Lower leg skin (tissue), 4 donors: ENCODE results near the gene SEMA3A. TPM values are rescaled to one million over a fixed set of nuclear protein-coding genes. Genes with fewer than 3 reads are reported as not detected.

Experiments used
- DNase-seq, 2 donors: peaks; one replicate each; pipeline ENCODE4 v3.0.0-alpha.2; 2019; ENCODE audit warnings: low spot score in 2 of 2
- H3K4me3 ChIP-seq: fragments of 200-600 bp; sonication (generic); 2 replicates; pipeline ENCODE4 v1.5.1; 2017; ENCODE audit warnings: mild to moderate bottlenecking, low read depth; ENCODE audit not compliant: poor library complexity, severe bottlenecking
- POLR2A ChIP-seq, 2 donors: fragments of 450-650 bp; IDR thresholded peaks; one replicate each; pipeline ENCODE4 v1.6.1; 2016 to 2017; ENCODE audit warnings: antibody characterized with exemption in 2 of 2, mild to moderate bottlenecking in 1 of 2, moderate library complexity in 1 of 2
- WGBS, 2 donors: methylation state at CpG; one replicate each; pipeline ENCODE4 v1.1.5; 2018; 5-methylcytosine and 5-hydroxymethylcytosine counted together
- intact Hi-C: fragments of 100-400 bp; cut with DNase I; formaldehyde crosslinking; loops from one replicate; pipeline ENCODE4 v1.15.0; 2023; ENCODE audit warnings: low total_unique reads
- total RNA-seq, 4 donors: library from RNA; depleted of rRNA; stranded (reverse); fragments of >200 nt; gene quantifications; one replicate each; pipeline ENCODE4 v1.1.0, GENCODE V29; 2016
- TF ChIP-seq, protein P1 (sequence below), 3 donors: fragments of 450-650 bp; IDR thresholded peaks; one replicate each; pipeline ENCODE4 v1.5.1; 2016; ENCODE audit warnings: antibody characterized with exemption in 3 of 3, mild to moderate bottlenecking in 3 of 3, moderate library complexity in 2 of 3

Gene SEMA3A
- total RNA-seq, 4 donors from 2014 or later = 0.19 to 1.6 (median 1.4) TPM

DNA sequence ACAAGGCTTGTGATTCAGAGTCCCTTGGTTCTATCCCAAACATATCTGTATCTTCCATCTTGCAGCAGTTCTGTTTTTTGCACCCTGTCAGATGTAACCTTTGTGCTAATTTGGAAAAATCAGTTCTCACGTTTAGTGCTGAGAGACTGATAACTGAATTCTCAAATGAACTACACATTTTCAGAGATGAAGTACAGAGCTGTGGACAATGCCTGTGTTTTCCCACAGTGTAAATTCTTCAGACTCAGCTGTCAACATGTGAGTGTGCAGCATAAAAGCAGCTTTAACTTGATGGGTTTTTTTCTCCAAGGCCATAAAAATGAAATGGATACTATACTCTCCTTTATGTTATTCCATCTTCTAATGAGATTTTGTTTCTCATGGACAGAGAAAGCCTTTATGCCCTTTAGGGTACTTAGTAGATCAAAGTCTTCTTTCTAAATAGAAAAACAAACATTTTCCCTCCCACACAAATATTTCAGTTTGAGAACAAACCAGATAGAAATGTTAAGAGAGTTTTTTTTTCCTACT is 150.9 kb downstream of the SEMA3A start:
- DNase-seq = no peak
- 33 to 46% methylated on average over 1 of the region's 1 CpG for WGBS, 2 donors
- intact Hi-C loops = no loop called here
- no peak overlapping the region for H3K4me3 ChIP-seq
- TF ChIP-seq, protein P1, sequence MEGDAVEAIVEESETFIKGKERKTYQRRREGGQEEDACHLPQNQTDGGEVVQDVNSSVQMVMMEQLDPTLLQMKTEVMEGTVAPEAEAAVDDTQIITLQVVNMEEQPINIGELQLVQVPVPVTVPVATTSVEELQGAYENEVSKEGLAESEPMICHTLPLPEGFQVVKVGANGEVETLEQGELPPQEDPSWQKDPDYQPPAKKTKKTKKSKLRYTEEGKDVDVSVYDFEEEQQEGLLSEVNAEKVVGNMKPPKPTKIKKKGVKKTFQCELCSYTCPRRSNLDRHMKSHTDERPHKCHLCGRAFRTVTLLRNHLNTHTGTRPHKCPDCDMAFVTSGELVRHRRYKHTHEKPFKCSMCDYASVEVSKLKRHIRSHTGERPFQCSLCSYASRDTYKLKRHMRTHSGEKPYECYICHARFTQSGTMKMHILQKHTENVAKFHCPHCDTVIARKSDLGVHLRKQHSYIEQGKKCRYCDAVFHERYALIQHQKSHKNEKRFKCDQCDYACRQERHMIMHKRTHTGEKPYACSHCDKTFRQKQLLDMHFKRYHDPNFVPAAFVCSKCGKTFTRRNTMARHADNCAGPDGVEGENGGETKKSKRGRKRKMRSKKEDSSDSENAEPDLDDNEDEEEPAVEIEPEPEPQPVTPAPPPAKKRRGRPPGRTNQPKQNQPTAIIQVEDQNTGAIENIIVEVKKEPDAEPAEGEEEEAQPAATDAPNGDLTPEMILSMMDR (IDR thresholded peaks at IDR 0.05) = no peak
- no peak for TF ChIP-seq POLR2A (IDR thresholded peaks at IDR 0.05)

DNA sequence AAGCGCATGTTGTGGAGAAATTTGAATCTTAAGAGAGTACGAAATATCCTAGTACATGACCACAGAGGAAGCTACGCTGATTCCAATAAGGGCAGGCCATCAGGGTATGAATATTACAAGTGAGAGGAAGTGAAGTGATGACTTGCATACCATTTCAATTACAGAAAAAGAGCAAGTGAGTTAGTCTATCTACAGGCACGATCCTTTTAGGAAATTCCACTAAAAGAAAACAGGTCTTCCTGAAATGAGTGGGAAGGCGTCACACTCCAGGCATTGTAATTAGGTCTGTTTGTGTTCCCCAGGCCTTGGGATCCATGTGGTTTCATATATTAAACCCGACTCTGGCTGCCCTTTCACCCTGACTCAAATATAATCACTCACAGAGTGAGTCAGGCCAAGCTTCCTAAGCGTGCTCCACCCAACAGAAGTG is 152.5 kb downstream of the SEMA3A start:
- DNase-seq = peak in 1 of 2 donors; percentile 29
- intact Hi-C loops = no loop called here
- TF ChIP-seq, protein P1 (IDR thresholded peaks at IDR 0.05) = no peak
- no peak for TF ChIP-seq POLR2A (IDR thresholded peaks at IDR 0.05)
- no peak overlapping the region for H3K4me3 ChIP-seq
- WGBS, 2 donors = 65 to 70% methylated on average over 7 of the region's 7 CpGs

DNA sequence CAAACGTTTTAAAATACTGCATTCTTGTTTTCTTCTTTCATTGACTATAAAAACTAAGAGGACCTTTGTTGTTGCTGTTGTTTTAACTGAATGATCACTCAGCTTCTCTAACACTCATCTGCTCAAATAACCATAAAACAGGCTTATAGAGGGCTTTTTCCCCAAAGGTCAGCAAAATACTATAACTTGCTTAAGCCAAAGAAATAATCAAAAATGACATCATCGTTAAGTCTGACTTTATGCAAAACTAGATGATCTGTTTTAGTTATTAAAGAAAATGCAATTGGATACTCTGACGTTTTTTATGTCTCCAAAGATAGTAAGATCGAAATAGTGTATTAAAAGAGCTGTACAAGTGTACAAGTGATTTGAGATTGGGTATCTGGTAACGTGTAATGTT is 152.9 kb downstream of the SEMA3A start:
- intact Hi-C loops = no loop called here
- no peak for TF ChIP-seq POLR2A (IDR thresholded peaks at IDR 0.05)
- TF ChIP-seq, protein P1 (IDR thresholded peaks at IDR 0.05) = no peak
- no peak for DNase-seq
- H3K4me3 ChIP-seq = no peak overlapping the region
- 80 to 81% methylated on average over 5 of the region's 5 CpGs for WGBS, 2 donors

DNA sequence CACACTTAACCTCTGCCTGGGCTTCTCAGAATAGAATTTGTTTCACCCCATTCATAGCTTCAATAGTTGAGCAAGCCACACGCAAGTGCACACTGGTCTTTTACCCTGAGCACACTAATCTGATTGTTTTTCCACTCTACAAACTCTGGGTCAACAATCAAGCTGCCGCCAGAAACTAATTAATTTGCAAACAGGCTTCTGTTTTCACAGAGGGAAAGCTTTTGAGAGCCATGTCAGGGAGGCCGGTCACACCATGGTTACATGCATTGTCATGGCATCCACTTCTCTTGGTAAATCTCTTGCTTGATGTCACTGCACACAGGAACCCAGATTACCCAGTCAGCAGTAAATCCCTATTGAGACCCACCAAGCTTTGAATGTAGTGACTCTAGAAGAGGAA is 154.2 kb downstream of the SEMA3A start:
- no peak overlapping the region for H3K4me3 ChIP-seq
- TF ChIP-seq POLR2A (IDR thresholded peaks at IDR 0.05) = no peak
- TF ChIP-seq, protein P1 (IDR thresholded peaks at IDR 0.05) = no peak
- DNase-seq = no peak
- intact Hi-C loops = no loop called here
- 93 to 95% methylated on average over 3 of the region's 3 CpGs for WGBS, 2 donors

DNA sequence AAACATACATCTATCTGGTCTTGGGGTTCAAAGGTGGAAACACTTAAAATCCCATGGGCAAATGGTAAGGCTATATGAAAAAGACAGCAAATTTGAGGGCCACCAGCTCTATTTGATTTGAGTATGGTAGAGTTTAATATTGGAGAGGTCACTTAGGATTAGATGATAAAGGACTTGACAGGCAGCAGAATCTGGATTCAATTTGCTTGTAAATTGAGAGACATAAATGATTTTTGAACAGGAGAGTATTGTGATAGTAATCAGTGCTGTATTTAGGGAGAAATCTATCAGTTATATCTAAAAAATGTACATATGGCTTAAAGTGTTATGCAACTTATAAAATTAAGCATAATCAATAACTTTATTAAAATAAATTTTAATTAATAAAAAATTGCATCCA is 155.2 kb downstream of the SEMA3A start:
- intact Hi-C loops = no loop called here
- TF ChIP-seq, protein P1 (IDR thresholded peaks at IDR 0.05) = no peak
- H3K4me3 ChIP-seq = no peak overlapping the region
- no peak for DNase-seq

DNA sequence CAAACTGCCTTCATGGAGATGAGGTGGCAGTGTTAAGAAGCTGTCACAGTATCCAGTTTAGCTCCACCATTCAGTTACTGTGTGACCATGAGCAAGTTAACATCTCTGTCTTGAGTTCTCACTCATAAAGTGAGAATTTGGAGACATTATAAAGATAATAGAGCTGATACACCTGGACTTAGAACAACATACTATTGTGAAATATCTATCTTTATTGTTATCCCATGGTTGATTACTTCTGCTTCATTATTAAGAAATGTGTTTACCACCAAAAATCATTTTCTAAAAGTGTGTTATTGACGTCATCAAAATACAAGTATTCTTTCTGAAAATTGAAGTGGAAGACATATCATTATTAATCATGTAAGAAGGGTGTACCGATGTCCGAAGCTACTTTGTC is 166.9 kb downstream of the SEMA3A start:
- WGBS, 2 donors = 95 to 96% methylated on average over 3 of the region's 3 CpGs
- intact Hi-C loops = no loop called here
- no peak for TF ChIP-seq POLR2A (IDR thresholded peaks at IDR 0.05)
- TF ChIP-seq, protein P1 (IDR thresholded peaks at IDR 0.05) = no peak
- DNase-seq = no peak
- no peak overlapping the region for H3K4me3 ChIP-seq
